Gastroesophageal sphincter (tissue), 4 donors: Measurements from ENCODE around the gene PAXIP1. TPM values are rescaled to one million over a fixed set of nuclear protein-coding genes. Genes with fewer than 3 reads are reported as not detected.
"Not testable (repeated sequence)": the region's sequence is repeated elsewhere in the genome, so short reads cannot be mapped to it uniquely, and the experiment has no call there.

Experiments used
- ATAC-seq: fragments of 150-250 bp; one replicate; pipeline ENCODE4 v1.9.1; 2016; ENCODE audit warnings: mild to moderate bottlenecking, moderate library complexity
- H3K27ac ChIP-seq, 4 donors: fragments of 200-600 bp; sonication (generic) in 3 of 4; 1 replicate in 3 of 4; 2 replicates in 1 of 4; pipeline ENCODE4 v1.5.1; 2016 to 2019
- H3K27me3 ChIP-seq: fragments of 200-600 bp; sonication (generic); one replicate; pipeline ENCODE4 v1.5.1; 2019
- H3K36me3 ChIP-seq, 2 donors: fragments of 200-600 bp; sonication (generic); one replicate each; pipeline ENCODE4 v1.5.1; 2019; ENCODE audit warnings: control low read depth in 1 of 2
- H3K4me1 ChIP-seq, 3 donors: fragments of 200-600 bp; sonication (generic); 1 replicate in 2 of 3; 2 replicates in 1 of 3; pipeline ENCODE4 v1.5.1; 2016 to 2019; ENCODE audit warnings: control low read depth in 2 of 3
- H3K4me3 ChIP-seq, 2 donors: fragments of 200-600 bp; sonication (generic); one replicate each; pipeline ENCODE4 v1.5.1; 2019; ENCODE audit warnings: mild to moderate bottlenecking in 1 of 2, moderate library complexity in 1 of 2
- H3K9me3 ChIP-seq, 3 donors: fragments of 200-600 bp; sonication (generic); one replicate each; pipeline ENCODE4 v1.5.1; 2017 to 2019; ENCODE audit warnings: control low read depth in 2 of 3
- CTCF ChIP-seq, 4 experiments: fragments of 200-600 bp in 2 of 4; fragments of 450-650 bp in 2 of 4; sonication (generic) in 1 of 4; IDR thresholded peaks; one replicate each; pipeline ENCODE4 v1.5.1; 2017 to 2019; ENCODE audit warnings: antibody characterized with exemption in 4 of 4, mild to moderate bottlenecking in 2 of 4, moderate library complexity in 2 of 4
- EP300 ChIP-seq: sonication (generic); formaldehyde crosslinking; IDR thresholded peaks from one replicate; pipeline ENCODE4 v1.6.1; 2017; ENCODE audit warnings: antibody characterized with exemption, mild to moderate bottlenecking
- POLR2A ChIP-seq, 2 donors: fragments of 450-650 bp; IDR thresholded peaks; one replicate each; pipeline ENCODE4 v1.6.1; 2017; ENCODE audit warnings: antibody characterized with exemption in 2 of 2, mild to moderate bottlenecking in 2 of 2, moderate library complexity in 1 of 2
- POLR2AphosphoS5 ChIP-seq: sonication (generic); formaldehyde crosslinking; IDR thresholded peaks from one replicate; pipeline ENCODE4 v1.6.1; 2017; ENCODE audit warnings: antibody characterized with exemption
- WGBS, 2 donors: methylation state at CpG; one replicate each; pipeline ENCODE4 v1.1.5; 2018; ENCODE audit warnings: low coverage in 1 of 2; 5-methylcytosine and 5-hydroxymethylcytosine counted together
- total RNA-seq, 4 donors: library from RNA; depleted of rRNA; stranded (reverse); fragments of >200 nt; gene quantifications; one replicate each; pipeline ENCODE4 v1.1.0, GENCODE V29; 2016

The PAXIP1 gene
- total RNA-seq, 4 donors from 2014 or later = 8.1 to 14.3 (median 10.6) TPM

- Histone ChIP-seq H3K36me3 (peaks cover 0 to 57% of the 10 kb centered on the region in 2 donors), H3K4me1 (peaks cover 0 to 6% (median 0%) of the 10 kb centered on the region in 3 donors), H3K27ac (no peak overlapping the region), H3K27me3 (no peaks in the 10 kb centered on the region), H3K4me3 (no peak overlapping the region), H3K9me3 (no peaks in the 10 kb centered on the region)
- 31 to 38% methylated on average over 2 of the region's 2 CpGs for WGBS, 2 donors
- TF ChIP-seq CTCF (IDR thresholded peaks at IDR 0.05) (no peak), EP300 (no peak), POLR2A (IDR thresholded peaks at IDR 0.05) (no peak), POLR2AphosphoS5 (no peak)
- no peak for ATAC-seq
Observed at GRCh38 chr7:154942691-154943090, 60.2 kb downstream of the PAXIP1 start.

- no peaks in the 10 kb centered on the region for H3K9me3 ChIP-seq
- no peak for TF ChIP-seq POLR2A (IDR thresholded peaks at IDR 0.05)
- TF ChIP-seq CTCF (IDR thresholded peaks at IDR 0.05) = no peak
- no peak for TF ChIP-seq POLR2AphosphoS5
- no peak for TF ChIP-seq EP300
- no peak for ATAC-seq
- peaks cover 0 to 10% of the 10 kb centered on the region in 2 donors for H3K36me3 ChIP-seq
- no peak overlapping the region for H3K27ac ChIP-seq
- 63 to 88% methylated on average over 1 of the region's 1 CpG for WGBS, 2 donors
- peaks cover 0 to 5% (median 0%) of the 10 kb centered on the region in 3 donors for H3K4me1 ChIP-seq
- H3K27me3 ChIP-seq = no peaks in the 10 kb centered on the region
- H3K4me3 ChIP-seq = no peak overlapping the region
Observed at GRCh38 chr7:154937837-154938236, 65.1 kb downstream of the PAXIP1 start.

DNA sequence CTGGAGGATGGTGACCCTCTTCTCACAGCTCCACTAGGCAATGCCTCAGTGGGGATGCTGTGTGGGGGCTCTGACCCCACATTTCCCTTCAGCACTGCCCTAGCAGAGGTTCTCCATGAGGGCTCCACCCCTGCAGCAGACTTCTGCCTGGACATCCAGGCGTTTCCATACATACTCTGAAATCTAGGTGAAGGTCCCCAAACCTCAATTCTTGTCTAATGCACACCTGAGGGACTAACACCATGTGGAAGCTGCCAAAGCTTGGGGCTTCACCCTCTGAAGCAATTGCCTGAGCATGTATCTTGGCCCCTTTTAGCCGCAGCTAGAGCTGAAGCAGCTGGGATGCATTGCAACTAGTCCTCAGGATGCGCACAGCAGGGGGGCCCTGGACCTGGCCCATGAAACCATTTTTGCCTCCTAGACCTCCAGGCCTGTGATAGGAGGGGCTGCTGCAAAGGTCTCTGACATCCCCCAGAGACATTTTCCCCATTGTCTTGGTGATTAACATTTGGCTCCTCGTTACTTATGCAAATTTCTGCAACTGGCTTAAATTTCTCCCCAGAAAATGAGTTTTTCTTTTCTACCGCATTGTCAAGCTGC lies 68.5 kb downstream of the PAXIP1 start:
- H3K4me3 ChIP-seq, H3K9me3 ChIP-seq, H3K36me3 ChIP-seq, H3K27ac ChIP-seq, H3K27me3 ChIP-seq, ATAC-seq: not testable (repeated sequence)
- 78% methylated on average over 2 of the region's 5 CpGs; no CpG with 5 or more reads in 1 of the 2 donors for WGBS, 2 donors
- H3K4me1 ChIP-seq = peaks cover 0 to 18% (median 8%) of the 10 kb centered on the region in 3 donors

- WGBS, 2 donors = 95 to 100% methylated on average over 1 to 2 of the region's 2 CpGs
Observed at GRCh38 chr7:154931906-154932305, 71.0 kb downstream of the PAXIP1 start.

GRCh38 chr7:154929006-154929726 lies 73.8 kb downstream of the PAXIP1 start:
- 69 to 79% methylated on average over 4 to 5 of the region's 9 CpGs for WGBS, 2 donors
- Histone ChIP-seq H3K4me3 (peak overlapping the region; percentile 66 to 83), H3K9me3 (no peaks in the 10 kb centered on the region), H3K36me3 (no peaks in the 10 kb centered on the region), H3K27me3 (no peaks in the 10 kb centered on the region), H3K27ac (peak overlapping the region; percentile 84 to 96 (median 92)), H3K4me1 (peaks cover 0 to 33% (median 13%) of the 10 kb centered on the region in 3 donors)
- TF ChIP-seq POLR2A (IDR thresholded peaks at IDR 0.05) (no peak), CTCF (IDR thresholded peaks at IDR 0.05) (no peak), EP300 (no peak), POLR2AphosphoS5 (no peak)
- ATAC-seq = no peak

More at GRCh38 chr7:154931906-154932305, 71.0 kb downstream of the PAXIP1 start:
- Histone ChIP-seq H3K27me3 (no peaks in the 10 kb centered on the region), H3K4me1 (peaks cover 0 to 33% (median 13%) of the 10 kb centered on the region in 3 donors), H3K9me3 (no peaks in the 10 kb centered on the region), H3K4me3 (no peak overlapping the region), H3K36me3 (no peaks in the 10 kb centered on the region), H3K27ac (no peak overlapping the region)
- ATAC-seq = no peak
- TF ChIP-seq POLR2A (IDR thresholded peaks at IDR 0.05) (no peak), POLR2AphosphoS5 (no peak), EP300 (no peak), CTCF (IDR thresholded peaks at IDR 0.05) (no peak)
